Gastroesophageal sphincter (tissue), 3 donors: ENCODE results near the gene GDF15.

ENCODE experiments used
- CTCF ChIP-seq, 4 experiments: fragments of 200-600 bp in 2 of 4; fragments of 450-650 bp in 2 of 4; sonication (generic) in 1 of 4; IDR thresholded peaks; one replicate each; pipeline ENCODE4 v1.5.1; 2017 to 2019; ENCODE audit warnings: antibody characterized with exemption in 4 of 4, mild to moderate bottlenecking in 2 of 4, moderate library complexity in 2 of 4
- POLR2A ChIP-seq, 2 donors: fragments of 450-650 bp; IDR thresholded peaks; one replicate each; pipeline ENCODE4 v1.6.1; 2017; ENCODE audit warnings: antibody characterized with exemption in 2 of 2, mild to moderate bottlenecking in 2 of 2, moderate library complexity in 1 of 2
- POLR2AphosphoS5 ChIP-seq: sonication (generic); formaldehyde crosslinking; IDR thresholded peaks from one replicate; pipeline ENCODE4 v1.6.1; 2017; ENCODE audit warnings: antibody characterized with exemption

GRCh38 chr19:18339723-18340122 is 46.2 kb upstream of the GDF15 start:
- TF ChIP-seq CTCF (IDR thresholded peaks at IDR 0.05): no peak
- no peak for TF ChIP-seq POLR2AphosphoS5
- no peak for TF ChIP-seq POLR2A (IDR thresholded peaks at IDR 0.05)
